Measurements from ENCODE around the gene TAF3. TPM values are rescaled to one million over a fixed set of nuclear protein-coding genes. Genes with fewer than 3 reads are reported as not detected.
A peak's percentile ranks its signal among the peaks of the same experiment; 100 is the strongest.

The TAF3 gene
- total RNA-seq, 1 donor from 2014 or later: 10.8 TPM

DNA sequence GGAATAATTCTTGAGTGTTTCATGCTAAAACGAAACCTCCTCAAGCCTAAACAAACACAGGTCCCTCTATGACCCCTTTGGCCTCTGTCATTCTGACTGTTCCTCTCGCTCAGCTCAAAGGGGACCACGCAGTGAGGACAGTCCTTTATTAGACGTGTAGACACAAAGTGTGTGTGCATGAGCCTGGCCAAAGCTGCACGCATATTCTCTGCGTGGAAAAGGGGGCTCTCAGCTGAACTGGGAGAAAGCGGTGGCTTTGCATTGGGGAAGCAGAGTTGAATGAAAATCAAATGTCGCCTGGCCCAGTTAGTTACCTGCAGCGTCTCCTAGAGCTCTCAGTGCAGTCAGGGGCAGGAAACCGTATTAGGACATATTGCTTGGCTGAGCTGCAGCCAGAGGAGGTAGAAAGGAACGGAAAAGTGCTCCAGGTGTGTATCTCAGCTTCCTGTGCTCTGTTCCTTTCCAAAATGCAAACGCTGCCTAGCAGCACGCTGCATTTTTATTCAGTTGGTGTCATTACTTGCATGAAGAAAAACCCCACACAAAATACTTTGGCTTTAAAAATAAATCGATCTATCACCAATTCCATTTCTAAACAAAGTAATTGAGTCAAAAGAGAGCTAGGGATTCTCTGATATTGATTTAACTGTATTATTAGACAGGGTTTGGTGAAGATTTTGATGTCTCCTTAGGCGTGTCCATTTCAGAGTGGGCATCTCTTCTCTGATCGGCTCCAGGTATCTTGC lies 241.1 kb downstream of the TAF3 start:
- ATAC-seq (no peak), DNase-seq (no peak)
- intact Hi-C loops (cut with DNase I): no loop called here
- TF ChIP-seq, protein P1, sequence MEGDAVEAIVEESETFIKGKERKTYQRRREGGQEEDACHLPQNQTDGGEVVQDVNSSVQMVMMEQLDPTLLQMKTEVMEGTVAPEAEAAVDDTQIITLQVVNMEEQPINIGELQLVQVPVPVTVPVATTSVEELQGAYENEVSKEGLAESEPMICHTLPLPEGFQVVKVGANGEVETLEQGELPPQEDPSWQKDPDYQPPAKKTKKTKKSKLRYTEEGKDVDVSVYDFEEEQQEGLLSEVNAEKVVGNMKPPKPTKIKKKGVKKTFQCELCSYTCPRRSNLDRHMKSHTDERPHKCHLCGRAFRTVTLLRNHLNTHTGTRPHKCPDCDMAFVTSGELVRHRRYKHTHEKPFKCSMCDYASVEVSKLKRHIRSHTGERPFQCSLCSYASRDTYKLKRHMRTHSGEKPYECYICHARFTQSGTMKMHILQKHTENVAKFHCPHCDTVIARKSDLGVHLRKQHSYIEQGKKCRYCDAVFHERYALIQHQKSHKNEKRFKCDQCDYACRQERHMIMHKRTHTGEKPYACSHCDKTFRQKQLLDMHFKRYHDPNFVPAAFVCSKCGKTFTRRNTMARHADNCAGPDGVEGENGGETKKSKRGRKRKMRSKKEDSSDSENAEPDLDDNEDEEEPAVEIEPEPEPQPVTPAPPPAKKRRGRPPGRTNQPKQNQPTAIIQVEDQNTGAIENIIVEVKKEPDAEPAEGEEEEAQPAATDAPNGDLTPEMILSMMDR (IDR thresholded peaks at IDR 0.05): no peak
- Histone ChIP-seq H3K36me3 (no peaks in the 10 kb centered on the region), H3K27me3 (ENCODE audit: low read depth) (peaks cover 73% of the 10 kb centered on the region), H3K4me3 (peak overlapping the region; percentile 25), H3K9me3 (no peaks in the 10 kb centered on the region), H3K4me1 (peaks cover 61% of the 10 kb centered on the region), H3K27ac (peak overlapping the region; percentile 42)

DNA sequence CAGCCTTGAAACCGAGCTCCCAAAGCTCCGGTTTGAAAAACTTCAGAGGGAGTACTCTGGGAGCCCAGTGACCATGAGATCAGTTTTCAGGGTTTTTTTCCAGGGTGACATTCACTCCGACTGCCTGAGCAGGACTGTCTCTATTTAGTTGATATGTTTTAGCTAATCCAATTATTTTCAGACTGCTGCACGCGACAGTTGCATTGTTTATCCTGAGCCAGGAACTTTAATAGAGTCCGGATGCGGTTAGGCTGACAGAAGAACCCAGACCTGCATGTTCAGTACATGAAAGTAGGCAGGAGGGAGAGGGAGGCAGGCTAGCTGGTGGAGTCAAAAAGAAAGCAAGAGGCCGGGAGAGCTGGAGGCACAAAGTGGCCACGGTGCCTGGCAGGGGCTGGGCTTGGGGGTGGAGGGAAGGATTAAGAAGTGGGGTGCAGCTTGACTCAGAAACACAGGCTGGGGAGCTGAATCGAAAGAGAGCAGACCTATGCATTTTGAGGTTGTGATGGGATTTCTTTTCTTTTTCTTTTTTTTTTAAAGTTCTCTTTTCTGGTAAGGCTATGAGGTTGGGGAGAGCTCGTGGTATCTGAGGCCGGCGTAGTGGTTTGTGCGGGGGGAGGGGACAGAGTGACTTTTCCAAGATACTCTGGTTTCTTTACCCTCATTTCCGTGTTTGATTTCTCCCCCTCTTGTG lies 241.9 kb downstream of the TAF3 start:
- H3K36me3 ChIP-seq: no peaks in the 10 kb centered on the region
- peak overlapping the region; percentile 42 for H3K27ac ChIP-seq
- peaks cover 70% of the 10 kb centered on the region for H3K27me3 ChIP-seq (ENCODE audit: low read depth)
- intact Hi-C loops (cut with DNase I): no loop called here
- ATAC-seq (peak in 1 of 2 donors; percentile 7), DNase-seq (no peak)
- no peaks in the 10 kb centered on the region for H3K9me3 ChIP-seq
- H3K4me3 ChIP-seq: peak overlapping the region; percentile 25
- TF ChIP-seq, protein P1 (IDR thresholded peaks at IDR 0.05): no peak
- H3K4me1 ChIP-seq: peaks cover 60% of the 10 kb centered on the region

DNA sequence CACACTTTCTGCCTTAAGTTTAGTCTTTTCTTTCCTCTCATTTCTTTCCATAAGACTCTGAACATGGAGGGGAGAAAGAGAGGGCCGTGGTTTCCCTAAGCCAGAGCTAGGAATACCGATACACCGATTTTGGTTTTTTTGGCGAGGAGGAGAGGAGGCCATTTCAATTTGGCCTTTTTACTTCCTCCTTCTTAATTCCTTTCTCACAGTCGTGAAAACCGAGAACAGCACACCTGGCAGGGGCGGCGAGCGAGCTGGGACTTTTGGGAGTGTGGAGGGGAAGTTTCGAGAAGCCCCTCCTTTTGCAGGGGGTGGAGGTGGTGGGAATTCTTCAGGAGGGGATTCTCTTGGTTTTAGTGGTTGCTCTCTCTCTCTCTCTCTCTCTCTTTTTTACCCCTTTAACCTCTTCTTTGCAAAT lies 242.4 kb downstream of the TAF3 start:
- TF ChIP-seq, protein P1 (IDR thresholded peaks at IDR 0.05): no peak
- Histone ChIP-seq H3K9me3 (no peaks in the 10 kb centered on the region), H3K27ac (peak overlapping the region; percentile 42), H3K4me1 (peaks cover 61% of the 10 kb centered on the region), H3K27me3 (ENCODE audit: low read depth) (peaks cover 67% of the 10 kb centered on the region), H3K4me3 (peak overlapping the region; percentile 25), H3K36me3 (no peaks in the 10 kb centered on the region)
- intact Hi-C loops (cut with DNase I): no loop called here
- ATAC-seq: no peak
- DNase-seq: no peak

DNA sequence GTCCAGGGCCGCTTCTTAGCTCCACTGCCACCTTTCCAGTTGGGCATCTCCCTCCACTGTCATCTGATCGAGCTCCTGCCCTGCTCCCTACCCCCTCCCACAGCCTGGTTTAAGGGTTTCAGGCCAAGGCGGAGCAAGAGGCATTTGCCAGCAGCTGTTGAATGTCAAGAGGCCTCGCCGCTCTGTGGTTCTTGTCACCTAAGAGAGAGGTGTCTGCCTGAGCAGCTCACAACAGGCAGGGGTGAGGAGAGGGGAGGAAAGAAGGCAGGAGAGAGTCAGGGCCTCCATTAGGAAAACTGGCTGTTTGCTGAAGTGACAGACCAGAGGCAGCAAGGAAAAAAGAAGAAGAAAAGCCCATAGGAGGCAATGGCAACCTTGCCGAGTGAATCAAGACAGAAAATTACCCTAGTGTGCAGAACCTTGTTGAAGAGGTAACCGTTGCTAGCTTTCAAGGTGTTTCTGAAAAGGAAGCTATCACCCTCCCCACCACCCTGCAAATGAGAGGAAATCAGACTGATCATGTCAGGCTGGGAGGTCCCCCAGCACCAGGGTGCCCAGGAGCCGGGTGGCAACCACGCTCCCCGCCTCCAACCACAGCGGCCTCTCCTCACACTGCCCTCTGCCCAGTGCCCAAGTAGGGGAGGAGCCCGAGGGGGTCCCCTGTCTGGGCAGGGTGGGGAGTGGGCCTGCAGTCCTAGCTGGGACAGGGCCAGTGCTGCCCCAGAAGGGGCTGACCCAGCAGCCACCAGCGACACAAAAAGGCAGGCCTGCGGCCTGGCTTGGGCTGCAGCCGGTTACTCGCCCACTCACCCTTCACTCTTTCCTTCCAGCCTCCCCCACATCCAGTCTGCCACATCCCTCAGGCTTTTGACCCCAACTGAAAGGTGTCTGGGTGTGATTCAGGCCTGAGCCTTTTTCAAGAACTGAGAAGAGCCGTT lies 243.2 kb downstream of the TAF3 start:
- Histone ChIP-seq H3K4me1 (peaks cover 61% of the 10 kb centered on the region), H3K36me3 (no peaks in the 10 kb centered on the region), H3K27me3 (ENCODE audit: low read depth) (peaks cover 60% of the 10 kb centered on the region), H3K9me3 (no peaks in the 10 kb centered on the region), H3K27ac (no peak overlapping the region), H3K4me3 (no peak overlapping the region)
- DNase-seq (no peak), ATAC-seq (peak; percentile 10 to 32)
- TF ChIP-seq, protein P1 (IDR thresholded peaks at IDR 0.05): no peak
- intact Hi-C loops (cut with DNase I): no loop called here
